HG02885 (cell line): ENCODE measurements around the gene TEX9.
"Not testable (repeated sequence)": the region's sequence is repeated elsewhere in the genome, so short reads cannot be mapped to it uniquely, and the experiment has no call there.

Experiments
- ATAC-seq: cut with Tn5 transposase; IDR thresholded peaks from one replicate; pipeline ENCODE4 v1.9.1; 2021; ENCODE audit warnings: mild to moderate bottlenecking; ENCODE audit not compliant: unreplicated experiment, poor library complexity

TEX9 gene

GRCh38 chr15:56358604-56359003, 6.6 kb upstream of the TEX9 start:
- no peak for ATAC-seq

DNA sequence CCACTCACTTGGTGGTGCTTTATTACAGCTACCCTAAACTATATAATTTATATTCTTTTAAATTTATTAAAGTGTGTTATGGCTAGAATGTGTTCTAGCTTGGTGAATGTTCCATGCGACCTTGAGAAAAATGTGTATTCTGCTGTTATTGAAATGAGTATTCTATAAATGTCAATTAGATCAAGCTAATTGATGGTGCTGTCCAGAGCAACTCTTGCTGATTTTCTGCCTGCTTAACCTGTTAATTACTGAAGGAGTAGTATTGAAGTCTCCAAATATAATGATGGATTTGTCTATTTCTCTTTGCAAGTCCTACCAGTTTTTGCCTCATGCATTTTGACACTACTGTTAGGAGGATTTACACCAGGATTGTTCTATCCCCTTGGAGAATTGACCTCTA, 3.2 kb upstream of the TEX9 start:
- no peak for ATAC-seq

- ATAC-seq = no peak
These were observed 985 bp downstream of the TEX9 start for GRCh38 chr15:56366211-56366610.

- no peak for ATAC-seq
These were observed 1.9 kb downstream of the TEX9 start for GRCh38 chr15:56367156-56367555.

DNA sequence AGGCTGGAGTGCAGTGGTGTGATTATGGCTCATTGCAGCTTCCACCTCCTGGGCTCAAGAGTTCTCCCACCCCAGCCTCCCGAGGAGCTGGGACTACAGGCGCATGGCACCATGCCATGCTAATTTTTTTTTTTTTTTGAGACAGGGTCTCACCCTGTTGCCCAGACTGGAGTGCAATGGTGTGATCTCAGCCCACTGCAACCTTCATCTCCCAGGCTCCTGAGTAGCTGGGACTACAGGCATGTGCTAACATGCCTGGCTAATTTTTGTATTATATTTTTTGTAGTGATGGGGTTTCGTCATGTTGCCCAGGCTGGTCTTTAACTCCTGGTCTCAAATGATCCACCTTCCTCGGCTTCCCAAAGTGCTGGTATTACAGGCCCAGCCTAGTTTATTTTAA, 4.0 kb downstream of the TEX9 start:
- no peak for ATAC-seq

DNA sequence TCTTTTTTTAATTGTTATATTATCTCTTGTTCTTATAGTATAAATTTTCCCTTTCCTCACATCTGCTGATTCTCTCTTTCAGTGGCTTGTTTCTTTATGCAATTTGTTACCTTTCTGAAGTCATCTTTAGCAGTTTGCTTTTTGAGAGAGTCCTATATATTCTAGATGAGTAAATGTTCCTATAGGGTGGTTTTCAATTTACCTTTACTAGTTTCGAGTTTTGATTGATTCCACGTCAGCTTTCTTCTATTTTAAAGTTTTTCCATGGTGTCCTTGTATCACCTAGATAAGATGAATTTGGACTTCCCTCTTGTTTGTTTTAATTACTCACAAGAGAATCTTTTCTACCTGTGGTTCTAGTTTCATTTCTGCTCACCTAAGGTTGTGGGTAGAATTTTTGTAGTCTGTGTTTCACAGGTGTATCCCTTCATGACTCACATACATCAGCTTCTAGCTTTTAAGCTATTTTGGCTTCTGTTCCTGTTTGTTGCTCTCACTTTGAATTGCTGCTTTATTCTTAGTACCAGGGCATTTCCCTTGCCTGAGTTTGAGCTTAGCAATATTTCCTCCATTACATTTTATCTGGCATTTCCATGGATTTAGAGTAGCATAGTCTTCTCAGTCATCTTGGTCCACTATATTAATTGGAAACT, 6.4 kb downstream of the TEX9 start:
- peak; percentile 88 for ATAC-seq

- ATAC-seq = not testable (repeated sequence)
These were observed 9.5 kb downstream of the TEX9 start for GRCh38 chr15:56374693-56375092.

DNA sequence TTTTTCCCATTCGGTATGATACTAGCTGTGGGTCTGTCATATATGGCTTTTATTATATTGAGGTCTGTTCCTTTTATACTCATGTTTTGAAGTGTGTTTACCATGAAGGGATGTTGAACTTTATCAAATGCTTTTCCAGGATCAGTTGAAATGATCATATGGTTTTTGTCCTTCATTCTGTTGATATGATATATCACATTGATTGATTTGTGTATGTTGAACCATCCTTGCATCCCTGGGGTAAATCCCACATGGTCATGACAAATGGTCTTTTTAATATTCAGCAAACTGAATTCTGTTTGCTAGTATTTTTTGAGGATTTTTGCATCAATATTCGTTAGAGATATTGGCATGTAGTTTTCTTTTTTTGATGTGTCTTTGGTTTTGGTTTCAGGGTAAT, 12.6 kb downstream of the TEX9 start:
- not testable (repeated sequence) for ATAC-seq

- no peak for ATAC-seq
These were observed 17.8 kb downstream of the TEX9 start for GRCh38 chr15:56383010-56383409.

DNA sequence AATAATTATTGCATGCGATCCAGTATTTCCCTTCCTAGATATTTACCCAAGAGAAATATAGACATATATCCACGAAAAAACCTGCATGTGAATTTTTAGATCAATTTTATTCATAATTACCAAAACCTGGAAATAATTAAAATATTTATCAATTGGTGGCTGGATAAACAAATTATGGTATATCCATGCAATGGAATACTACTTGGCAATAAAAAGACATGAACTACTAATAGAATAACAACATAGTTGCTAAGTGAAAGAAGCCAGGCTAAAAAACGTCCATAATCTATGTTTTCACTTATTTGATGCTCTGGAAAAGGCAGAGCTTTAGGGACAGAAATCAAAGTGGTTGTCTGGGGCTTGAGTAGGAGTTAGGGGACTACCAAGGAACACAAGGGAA, 20.7 kb downstream of the TEX9 start:
- ATAC-seq = no peak

DNA sequence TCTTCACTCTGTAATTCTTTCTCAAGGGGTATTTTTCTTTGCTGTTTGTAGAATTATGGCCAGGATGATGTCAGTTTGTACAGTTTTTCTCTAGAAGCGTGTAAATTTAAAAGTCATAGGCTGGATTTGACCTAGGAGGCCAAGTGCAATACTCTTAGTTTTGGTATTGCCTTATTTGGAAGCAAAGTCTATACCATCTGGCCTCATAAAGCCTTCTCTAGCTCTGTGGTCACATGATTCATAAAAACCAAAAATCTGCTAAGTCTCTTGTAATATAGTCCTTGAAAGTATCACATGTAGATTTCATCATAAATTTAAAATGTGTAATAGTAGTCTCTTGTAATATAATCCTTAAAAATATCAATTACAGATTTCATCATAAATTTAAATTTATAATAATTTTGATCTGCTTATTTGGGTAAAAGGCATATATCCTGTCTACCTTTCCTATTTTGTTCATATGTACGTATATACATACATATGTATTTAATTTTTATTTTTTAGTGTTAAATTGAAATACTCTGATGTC, 25.6 kb downstream of the TEX9 start:
- ATAC-seq = no peak

GRCh38 chr15:56393277-56393676, 28.1 kb downstream of the TEX9 start:
- no peak for ATAC-seq

DNA sequence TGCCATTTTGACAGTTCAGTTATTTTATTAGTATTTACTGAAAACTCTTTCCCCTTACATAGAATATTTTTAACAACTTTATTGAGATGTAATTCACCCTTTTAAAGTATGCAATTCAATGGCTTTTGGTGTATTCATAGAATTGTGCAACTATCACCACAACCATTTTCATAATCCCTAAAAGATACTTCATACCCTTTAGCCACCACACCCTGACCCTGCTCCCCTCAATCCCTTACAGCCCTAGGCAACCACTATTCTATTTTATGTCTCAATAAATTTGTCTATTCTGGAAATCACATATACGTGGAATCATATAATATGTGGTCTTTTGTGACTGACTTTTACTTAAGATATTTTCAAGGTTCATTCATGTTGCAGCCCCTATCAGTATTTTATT, 29.7 kb downstream of the TEX9 start:
- ATAC-seq = no peak

DNA sequence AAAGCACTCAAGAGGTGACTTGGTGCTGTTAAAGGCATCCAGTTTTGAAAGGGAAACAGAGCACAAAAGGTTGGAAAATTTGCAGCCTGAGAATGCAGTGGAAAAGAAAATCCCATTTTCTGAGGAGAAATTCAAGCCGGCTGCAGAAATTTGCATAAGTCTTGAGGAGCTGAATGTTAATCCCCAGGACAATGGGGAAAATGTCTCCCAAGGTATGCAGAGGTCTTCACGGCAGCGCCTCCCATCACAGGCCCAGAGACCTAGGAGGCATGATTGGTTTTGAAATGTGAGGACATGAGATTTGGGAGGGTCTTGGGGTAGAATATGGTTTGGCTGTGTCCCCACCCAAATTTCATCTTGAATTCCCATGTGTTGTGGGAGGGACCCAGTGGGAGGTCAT, 32.1 kb downstream of the TEX9 start:
- ATAC-seq = not testable (repeated sequence)

DNA sequence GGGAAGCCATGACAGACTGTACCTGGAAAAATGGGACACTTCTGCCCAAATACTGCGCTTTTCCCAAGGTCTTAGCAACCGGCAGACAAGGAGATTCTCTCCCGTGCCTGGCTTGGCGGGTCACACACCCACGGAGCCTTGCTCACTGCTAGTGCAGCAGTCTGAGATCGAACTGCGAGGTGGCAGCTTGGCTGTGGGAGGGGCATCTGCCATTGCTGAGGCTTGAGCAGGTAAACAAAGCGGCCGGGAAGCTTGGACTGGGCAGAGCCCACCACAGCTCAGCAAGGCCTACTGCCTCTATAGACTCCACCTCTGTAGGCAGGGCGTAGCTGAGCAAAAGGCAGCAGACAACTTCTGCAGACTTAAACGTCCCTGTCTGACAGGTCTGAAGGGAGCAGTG, 34.0 kb downstream of the TEX9 start:
- not testable (repeated sequence) for ATAC-seq

DNA sequence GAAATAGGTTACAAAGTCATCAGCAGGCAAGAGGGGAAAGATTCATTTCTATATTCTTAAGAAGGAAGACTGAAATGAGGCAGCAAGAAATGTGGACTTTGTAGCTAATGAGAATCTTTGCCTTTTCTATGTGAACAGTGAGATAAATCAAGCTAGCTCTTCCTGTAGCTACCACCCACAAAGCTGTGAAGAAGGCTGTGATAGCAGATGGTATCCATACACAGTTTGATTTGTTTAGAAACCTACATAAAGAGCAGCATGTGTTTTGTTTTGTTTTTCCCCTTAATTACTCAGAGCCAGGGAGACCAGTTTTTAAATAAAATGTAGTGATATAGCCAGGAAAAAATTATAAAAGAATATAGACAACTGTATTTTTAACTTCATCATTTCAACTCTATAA, 45.5 kb downstream of the TEX9 start:
- no peak for ATAC-seq

GRCh38 chr15:56411122-56411749, 46.0 kb downstream of the TEX9 start:
- no peak for ATAC-seq

- not testable (repeated sequence) for ATAC-seq
These were observed 48.0 kb downstream of the TEX9 start for GRCh38 chr15:56413114-56413733.

- no peak for ATAC-seq
These were observed 60.0 kb downstream of the TEX9 start for GRCh38 chr15:56425276-56425675.

DNA sequence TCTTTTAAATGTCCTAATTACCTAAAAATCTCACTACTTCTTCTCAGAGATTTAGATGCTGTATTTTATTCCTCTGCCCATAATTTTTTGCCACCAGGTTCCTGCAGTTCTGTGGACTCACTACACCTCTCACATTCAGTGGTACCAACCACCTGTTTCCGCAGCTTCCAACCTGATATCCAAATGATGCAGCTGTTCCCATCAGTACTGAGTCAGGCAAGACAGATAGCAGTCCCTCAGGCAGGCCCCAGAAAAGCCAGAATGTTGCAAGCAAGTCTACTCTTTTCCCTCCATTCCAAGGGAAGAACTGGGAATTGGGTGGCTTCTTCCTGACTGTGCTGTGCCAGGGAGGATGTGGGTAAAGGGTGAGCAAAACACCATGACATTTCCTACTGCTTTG, 60.8 kb downstream of the TEX9 start:
- ATAC-seq = no peak

DNA sequence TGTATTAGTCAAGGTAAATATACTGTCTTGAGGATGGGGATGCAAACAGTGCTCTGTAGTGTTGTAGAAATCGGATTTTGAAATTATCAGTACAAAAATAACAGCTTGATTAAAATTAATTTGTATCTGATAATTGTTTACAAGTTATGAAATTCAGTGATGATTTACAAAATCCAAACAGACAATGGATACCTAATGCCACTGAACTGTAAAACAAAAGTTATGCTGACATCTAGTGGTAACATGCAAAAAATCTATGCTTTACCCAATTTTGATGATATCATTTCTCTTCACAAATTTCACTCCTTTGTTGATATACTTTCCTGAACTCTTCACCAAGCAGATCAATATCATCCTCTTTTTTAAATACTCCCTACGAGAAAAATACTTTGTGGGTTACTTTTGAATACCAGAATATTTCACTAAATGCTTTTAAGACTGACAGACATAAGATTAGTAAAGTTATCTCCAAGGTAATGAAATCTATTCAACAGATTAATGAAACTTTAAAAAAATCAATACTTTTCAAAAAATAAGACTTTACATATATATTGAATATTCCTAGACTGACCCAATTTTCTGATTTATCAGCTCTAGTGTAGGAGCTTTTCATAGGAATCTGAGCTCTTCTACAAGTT, 63.7 kb downstream of the TEX9 start:
- no peak for ATAC-seq
